ENCODE data around the gene CYS1. TPM values are rescaled to one million over a fixed set of nuclear protein-coding genes. Genes with fewer than 3 reads are reported as not detected.

Gene CYS1
- total RNA-seq, 1 experiment from 2014 or later = 3.7 TPM

DNA sequence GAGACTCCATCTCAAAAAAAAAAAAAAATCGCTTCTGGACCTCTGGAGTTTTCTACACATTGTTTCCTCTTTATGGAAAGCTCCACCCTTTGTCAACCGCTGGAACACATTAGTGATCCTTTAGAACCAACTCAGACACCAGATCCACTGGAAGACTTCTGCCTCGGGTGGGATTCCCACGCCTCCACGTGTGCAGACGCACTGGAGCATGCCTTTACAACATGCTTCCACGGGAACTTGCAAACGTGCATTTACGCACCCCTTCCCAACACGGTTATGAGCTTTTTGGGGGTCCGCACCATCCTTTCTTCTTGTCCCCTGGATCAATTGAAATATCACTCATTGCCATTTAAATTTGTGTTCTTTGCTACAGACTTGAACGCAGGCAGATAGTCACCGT is 5.1 kb downstream of the CYS1 start:
- H3K9ac ChIP-seq (ENCODE audit: low read length) = no peak overlapping the region
- H3K27ac ChIP-seq (ENCODE audit: low read depth, low read length) = no peak overlapping the region
- H2AFZ ChIP-seq (ENCODE audit: low read depth, low read length, poor library complexity, severe bottlenecking) = no peak overlapping the region
- H3K27me3 ChIP-seq (ENCODE audit: insufficient read depth, low read length) = no peaks in the 10 kb centered on the region
- H3K36me3 ChIP-seq (ENCODE audit: control insufficient read depth in 1 of 2, insufficient read depth in 2 of 2, low read length in 2 of 2) = no peaks in the 10 kb centered on the region
- peaks cover 6 to 16% of the 10 kb centered on the region in 2 experiments for H3K4me1 ChIP-seq (ENCODE audit: control insufficient read depth in 1 of 2, insufficient read depth in 2 of 2, low read length in 2 of 2)
- ChIA-PET POLR2A (no interaction called here), CTCF (no interaction called here), RAD21 (ENCODE audit: low non-redundant PET in 1 of 2, low total read pairs in 2 of 2, uncharacterized antibody in 2 of 2, unreplicated experiment in 2 of 2) (no interaction called here)
- no peak for DNase-seq (ENCODE audit: low read depth, low spot score)
- ATAC-seq = no peak
- H3K9me2 ChIP-seq (ENCODE audit: insufficient read depth) = no peaks in the 10 kb centered on the region
- no peak for TF ChIP-seq POLR2AphosphoS5 (IDR thresholded peaks at IDR 0.05; ENCODE audit: low read depth, low read length)
- no peak for TF ChIP-seq FOSL1 (IDR thresholded peaks at IDR 0.05; ENCODE audit: low read depth)
- TF ChIP-seq ZNF274 (IDR thresholded peaks at IDR 0.05; ENCODE audit: low read depth, low read length) = no peak
- no peak for TF ChIP-seq EGR1 (IDR thresholded peaks at IDR 0.05; ENCODE audit: low read depth)
- TF ChIP-seq ZFX (IDR thresholded peaks at IDR 0.05) = no peak
- TF ChIP-seq, protein P1, sequence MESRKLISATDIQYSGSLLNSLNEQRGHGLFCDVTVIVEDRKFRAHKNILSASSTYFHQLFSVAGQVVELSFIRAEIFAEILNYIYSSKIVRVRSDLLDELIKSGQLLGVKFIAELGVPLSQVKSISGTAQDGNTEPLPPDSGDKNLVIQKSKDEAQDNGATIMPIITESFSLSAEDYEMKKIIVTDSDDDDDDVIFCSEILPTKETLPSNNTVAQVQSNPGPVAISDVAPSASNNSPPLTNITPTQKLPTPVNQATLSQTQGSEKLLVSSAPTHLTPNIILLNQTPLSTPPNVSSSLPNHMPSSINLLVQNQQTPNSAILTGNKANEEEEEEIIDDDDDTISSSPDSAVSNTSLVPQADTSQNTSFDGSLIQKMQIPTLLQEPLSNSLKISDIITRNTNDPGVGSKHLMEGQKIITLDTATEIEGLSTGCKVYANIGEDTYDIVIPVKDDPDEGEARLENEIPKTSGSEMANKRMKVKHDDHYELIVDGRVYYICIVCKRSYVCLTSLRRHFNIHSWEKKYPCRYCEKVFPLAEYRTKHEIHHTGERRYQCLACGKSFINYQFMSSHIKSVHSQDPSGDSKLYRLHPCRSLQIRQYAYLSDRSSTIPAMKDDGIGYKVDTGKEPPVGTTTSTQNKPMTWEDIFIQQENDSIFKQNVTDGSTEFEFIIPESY (IDR thresholded peaks at IDR 0.05; ENCODE audit: extremely low read depth, insufficient replicate concordance, low read length) = no peak
- no peak for TF ChIP-seq YY1 (IDR thresholded peaks at IDR 0.05; ENCODE audit: extremely low read depth, insufficient replicate concordance, low read depth, low read length)
- TF ChIP-seq, protein P2, sequence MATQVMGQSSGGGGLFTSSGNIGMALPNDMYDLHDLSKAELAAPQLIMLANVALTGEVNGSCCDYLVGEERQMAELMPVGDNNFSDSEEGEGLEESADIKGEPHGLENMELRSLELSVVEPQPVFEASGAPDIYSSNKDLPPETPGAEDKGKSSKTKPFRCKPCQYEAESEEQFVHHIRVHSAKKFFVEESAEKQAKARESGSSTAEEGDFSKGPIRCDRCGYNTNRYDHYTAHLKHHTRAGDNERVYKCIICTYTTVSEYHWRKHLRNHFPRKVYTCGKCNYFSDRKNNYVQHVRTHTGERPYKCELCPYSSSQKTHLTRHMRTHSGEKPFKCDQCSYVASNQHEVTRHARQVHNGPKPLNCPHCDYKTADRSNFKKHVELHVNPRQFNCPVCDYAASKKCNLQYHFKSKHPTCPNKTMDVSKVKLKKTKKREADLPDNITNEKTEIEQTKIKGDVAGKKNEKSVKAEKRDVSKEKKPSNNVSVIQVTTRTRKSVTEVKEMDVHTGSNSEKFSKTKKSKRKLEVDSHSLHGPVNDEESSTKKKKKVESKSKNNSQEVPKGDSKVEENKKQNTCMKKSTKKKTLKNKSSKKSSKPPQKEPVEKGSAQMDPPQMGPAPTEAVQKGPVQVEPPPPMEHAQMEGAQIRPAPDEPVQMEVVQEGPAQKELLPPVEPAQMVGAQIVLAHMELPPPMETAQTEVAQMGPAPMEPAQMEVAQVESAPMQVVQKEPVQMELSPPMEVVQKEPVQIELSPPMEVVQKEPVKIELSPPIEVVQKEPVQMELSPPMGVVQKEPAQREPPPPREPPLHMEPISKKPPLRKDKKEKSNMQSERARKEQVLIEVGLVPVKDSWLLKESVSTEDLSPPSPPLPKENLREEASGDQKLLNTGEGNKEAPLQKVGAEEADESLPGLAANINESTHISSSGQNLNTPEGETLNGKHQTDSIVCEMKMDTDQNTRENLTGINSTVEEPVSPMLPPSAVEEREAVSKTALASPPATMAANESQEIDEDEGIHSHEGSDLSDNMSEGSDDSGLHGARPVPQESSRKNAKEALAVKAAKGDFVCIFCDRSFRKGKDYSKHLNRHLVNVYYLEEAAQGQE (IDR thresholded peaks at IDR 0.05; ENCODE audit: low read depth) = no peak
- TF ChIP-seq JUND (IDR thresholded peaks at IDR 0.05) = no peak
- TF ChIP-seq ELF1 (IDR thresholded peaks at IDR 0.05; ENCODE audit: borderline replicate concordance, low read depth) = no peak
- TF ChIP-seq POLR2A (IDR thresholded peaks at IDR 0.05; ENCODE audit: borderline replicate concordance, extremely low read depth, insufficient read depth, insufficient read length) = no peak
- TF ChIP-seq TCF7L2 (IDR thresholded peaks at IDR 0.05; ENCODE audit: borderline replicate concordance, extremely low read depth, insufficient read depth, insufficient read length) = no peak
- TF ChIP-seq, protein P3, sequence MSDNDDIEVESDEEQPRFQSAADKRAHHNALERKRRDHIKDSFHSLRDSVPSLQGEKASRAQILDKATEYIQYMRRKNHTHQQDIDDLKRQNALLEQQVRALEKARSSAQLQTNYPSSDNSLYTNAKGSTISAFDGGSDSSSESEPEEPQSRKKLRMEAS (IDR thresholded peaks at IDR 0.05) = no peak
- TF ChIP-seq SIN3A (IDR thresholded peaks at IDR 0.05; ENCODE audit: low read depth) = no peak
- no peak for TF ChIP-seq SP1 (IDR thresholded peaks at IDR 0.05; ENCODE audit: low read depth)
- TF ChIP-seq SRF (IDR thresholded peaks at IDR 0.05; ENCODE audit: low read depth) = no peak
- TF ChIP-seq CEBPB (IDR thresholded peaks at IDR 0.05; ENCODE audit: low read depth) = no peak
- no peak for TF ChIP-seq EZH2 (IDR thresholded peaks at IDR 0.05)
- H3K4me2 ChIP-seq (ENCODE audit: low read length) = no peak overlapping the region
- H3K79me2 ChIP-seq (ENCODE audit: insufficient read depth, low read length) = no peaks in the 10 kb centered on the region
- intact Hi-C loops (cut with micrococcal nuclease) = no loop called here
- H4K20me1 ChIP-seq (ENCODE audit: insufficient read depth) = no peaks in the 10 kb centered on the region
- no peaks in the 10 kb centered on the region for H3K9me3 ChIP-seq (ENCODE audit: control insufficient read depth in 1 of 2, insufficient read depth in 1 of 2, low read depth in 1 of 2, low read length in 2 of 2)
- BruUV-seq (replicated peaks) = no TSS peak
- H3K4me3 ChIP-seq (replicated peaks in 1 of 2; ENCODE audit: low read depth in 1 of 2, low read length in 2 of 2) = no peak overlapping the region
